Lower leg skin (tissue), 3 donors: ENCODE data around the gene SPRED1.

Experiments used
- POLR2A ChIP-seq, 2 donors: fragments of 450-650 bp; IDR thresholded peaks; one replicate each; pipeline ENCODE4 v1.6.1; 2016 to 2017; ENCODE audit warnings: antibody characterized with exemption in 2 of 2, mild to moderate bottlenecking in 1 of 2, moderate library complexity in 1 of 2
- TF ChIP-seq, protein P1 (sequence below), 3 donors: fragments of 450-650 bp; IDR thresholded peaks; one replicate each; pipeline ENCODE4 v1.5.1; 2016; ENCODE audit warnings: antibody characterized with exemption in 3 of 3, mild to moderate bottlenecking in 3 of 3, moderate library complexity in 2 of 3

DNA sequence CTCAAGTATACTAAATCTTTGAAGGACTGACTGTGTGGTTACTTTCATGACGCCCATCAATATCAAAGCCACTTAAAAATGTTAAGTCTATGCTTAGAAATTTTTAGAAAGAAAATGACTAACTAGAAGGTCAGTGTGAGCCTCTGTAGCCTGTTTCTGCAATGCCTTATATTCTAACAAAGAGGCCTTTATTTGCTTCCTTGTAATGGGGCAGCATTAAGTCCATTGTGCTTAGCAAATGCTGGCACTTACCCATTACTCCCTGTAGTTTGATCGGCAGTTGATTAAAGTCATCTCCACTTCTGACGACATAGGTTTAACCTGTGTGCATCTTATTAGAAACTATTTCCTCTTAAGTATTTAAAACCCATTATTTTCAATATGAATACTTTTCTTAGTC, 109.7 kb downstream of the SPRED1 start:
- TF ChIP-seq, protein P1, sequence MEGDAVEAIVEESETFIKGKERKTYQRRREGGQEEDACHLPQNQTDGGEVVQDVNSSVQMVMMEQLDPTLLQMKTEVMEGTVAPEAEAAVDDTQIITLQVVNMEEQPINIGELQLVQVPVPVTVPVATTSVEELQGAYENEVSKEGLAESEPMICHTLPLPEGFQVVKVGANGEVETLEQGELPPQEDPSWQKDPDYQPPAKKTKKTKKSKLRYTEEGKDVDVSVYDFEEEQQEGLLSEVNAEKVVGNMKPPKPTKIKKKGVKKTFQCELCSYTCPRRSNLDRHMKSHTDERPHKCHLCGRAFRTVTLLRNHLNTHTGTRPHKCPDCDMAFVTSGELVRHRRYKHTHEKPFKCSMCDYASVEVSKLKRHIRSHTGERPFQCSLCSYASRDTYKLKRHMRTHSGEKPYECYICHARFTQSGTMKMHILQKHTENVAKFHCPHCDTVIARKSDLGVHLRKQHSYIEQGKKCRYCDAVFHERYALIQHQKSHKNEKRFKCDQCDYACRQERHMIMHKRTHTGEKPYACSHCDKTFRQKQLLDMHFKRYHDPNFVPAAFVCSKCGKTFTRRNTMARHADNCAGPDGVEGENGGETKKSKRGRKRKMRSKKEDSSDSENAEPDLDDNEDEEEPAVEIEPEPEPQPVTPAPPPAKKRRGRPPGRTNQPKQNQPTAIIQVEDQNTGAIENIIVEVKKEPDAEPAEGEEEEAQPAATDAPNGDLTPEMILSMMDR (IDR thresholded peaks at IDR 0.05) = no peak
- TF ChIP-seq POLR2A (IDR thresholded peaks at IDR 0.05) = no peak
